HCT116 (cell line): ENCODE data around the gene CCNK.
A peak's percentile ranks its signal among the peaks of the same experiment; 100 is the strongest.

Experiments used
- CEBPB ChIP-seq: IDR thresholded peaks from 2 replicates; pipeline ENCODE4 v1.6.1; 2012; ENCODE audit warnings: low read depth
- CTCF ChIP-seq, 3 experiments: fragments of 200-600 bp in 1 of 3; sonication (generic) in 1 of 3; IDR thresholded peaks in 2 of 3; conservative IDR thresholded peaks in 1 of 3; 2 replicates each; pipeline ENCODE4 v1.5.1; 2012 to 2017; ENCODE audit warnings: low read depth in 2 of 3, low read length in 2 of 3, antibody characterized with exemption in 1 of 3, borderline replicate concordance in 1 of 3, control low read depth in 1 of 3, mild to moderate bottlenecking in 1 of 3, mixed read lengths in 1 of 3, mixed run types in 1 of 3, moderate library complexity in 1 of 3; ENCODE audit not compliant: insufficient read depth in 1 of 3
- EZH2phosphoT487 ChIP-seq: fragments of 200-600 bp; IDR thresholded peaks from 2 replicates; pipeline ENCODE4 v1.6.1; 2018; ENCODE audit warnings: antibody characterized with exemption, borderline replicate concordance
- POLR2A ChIP-seq: IDR thresholded peaks from 2 replicates; pipeline ENCODE4 v1.7.0; 2011; ENCODE audit warnings: borderline replicate concordance; ENCODE audit not compliant: insufficient read depth, insufficient read length; ENCODE audit errors: extremely low read depth
- SIN3A ChIP-seq: IDR thresholded peaks from 2 replicates; pipeline ENCODE4 v1.6.1; 2012; ENCODE audit warnings: low read depth
- SP1 ChIP-seq: IDR thresholded peaks from 2 replicates; pipeline ENCODE4 v1.6.1; 2012; ENCODE audit warnings: low read depth
- TF ChIP-seq, protein P1 (sequence below): IDR thresholded peaks from 2 replicates; pipeline ENCODE4 v1.6.1; 2012; ENCODE audit warnings: low read depth

GRCh38 chr14:99441157-99441870 is 39.9 kb upstream of the CCNK start:
- TF ChIP-seq CTCF (IDR thresholded peaks at IDR 0.05 in 2 of 3, conservative IDR thresholded peaks at IDR 0.05 in 1 of 3; ENCODE audit: borderline replicate concordance in 1 of 3, insufficient read depth in 1 of 3, low read depth in 2 of 3, low read length in 2 of 3) (0 out of 6 replicates have a peak, but pooled peaks of 1 of the 3 experiments have one; percentile 19), SIN3A (no peak), EZH2phosphoT487 (no peak), CEBPB (no peak), POLR2A (no peak), SP1 (no peak)
- TF ChIP-seq, protein P1, sequence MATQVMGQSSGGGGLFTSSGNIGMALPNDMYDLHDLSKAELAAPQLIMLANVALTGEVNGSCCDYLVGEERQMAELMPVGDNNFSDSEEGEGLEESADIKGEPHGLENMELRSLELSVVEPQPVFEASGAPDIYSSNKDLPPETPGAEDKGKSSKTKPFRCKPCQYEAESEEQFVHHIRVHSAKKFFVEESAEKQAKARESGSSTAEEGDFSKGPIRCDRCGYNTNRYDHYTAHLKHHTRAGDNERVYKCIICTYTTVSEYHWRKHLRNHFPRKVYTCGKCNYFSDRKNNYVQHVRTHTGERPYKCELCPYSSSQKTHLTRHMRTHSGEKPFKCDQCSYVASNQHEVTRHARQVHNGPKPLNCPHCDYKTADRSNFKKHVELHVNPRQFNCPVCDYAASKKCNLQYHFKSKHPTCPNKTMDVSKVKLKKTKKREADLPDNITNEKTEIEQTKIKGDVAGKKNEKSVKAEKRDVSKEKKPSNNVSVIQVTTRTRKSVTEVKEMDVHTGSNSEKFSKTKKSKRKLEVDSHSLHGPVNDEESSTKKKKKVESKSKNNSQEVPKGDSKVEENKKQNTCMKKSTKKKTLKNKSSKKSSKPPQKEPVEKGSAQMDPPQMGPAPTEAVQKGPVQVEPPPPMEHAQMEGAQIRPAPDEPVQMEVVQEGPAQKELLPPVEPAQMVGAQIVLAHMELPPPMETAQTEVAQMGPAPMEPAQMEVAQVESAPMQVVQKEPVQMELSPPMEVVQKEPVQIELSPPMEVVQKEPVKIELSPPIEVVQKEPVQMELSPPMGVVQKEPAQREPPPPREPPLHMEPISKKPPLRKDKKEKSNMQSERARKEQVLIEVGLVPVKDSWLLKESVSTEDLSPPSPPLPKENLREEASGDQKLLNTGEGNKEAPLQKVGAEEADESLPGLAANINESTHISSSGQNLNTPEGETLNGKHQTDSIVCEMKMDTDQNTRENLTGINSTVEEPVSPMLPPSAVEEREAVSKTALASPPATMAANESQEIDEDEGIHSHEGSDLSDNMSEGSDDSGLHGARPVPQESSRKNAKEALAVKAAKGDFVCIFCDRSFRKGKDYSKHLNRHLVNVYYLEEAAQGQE: no peak
